ENCODE data around the gene SH3TC1.

SH3TC1 gene

DNA sequence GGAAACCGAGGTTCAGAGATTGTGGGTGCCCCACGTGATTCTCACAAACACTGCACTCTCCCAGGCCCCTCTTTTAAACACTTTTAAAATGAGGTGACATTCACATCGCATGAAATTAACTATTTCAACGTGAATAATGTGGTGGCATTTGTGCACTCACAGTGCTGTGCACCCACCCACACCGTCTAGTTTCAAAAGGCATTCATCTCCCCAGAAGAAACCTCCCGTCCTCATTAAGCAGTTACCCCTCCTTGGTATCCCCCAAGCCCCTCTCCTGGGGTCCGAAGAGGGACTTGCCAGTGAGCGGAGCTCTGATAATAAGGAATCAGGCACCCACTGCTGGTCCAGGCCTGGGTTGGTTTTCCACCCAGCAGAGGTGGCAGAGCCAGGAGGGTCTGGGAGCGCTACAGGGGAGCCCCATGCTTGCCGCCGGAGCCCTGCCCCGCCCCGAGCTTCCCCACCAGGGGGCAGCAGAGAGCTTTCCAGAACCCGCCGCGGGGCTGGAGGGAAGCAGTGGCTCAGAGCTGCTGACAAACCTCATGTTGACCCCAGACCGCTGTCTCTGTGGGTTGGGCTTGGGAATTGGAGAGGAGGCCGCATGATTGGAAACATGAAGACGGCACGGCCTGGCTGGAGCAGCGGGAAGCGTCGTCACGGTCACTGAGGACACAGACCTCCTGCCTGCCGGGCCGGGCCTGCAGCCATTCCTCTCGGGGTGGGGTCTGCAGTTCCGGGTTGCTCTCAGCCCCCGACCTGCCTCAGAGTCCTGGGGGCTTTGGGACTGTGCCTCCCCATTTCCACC, 43.0 kb downstream of the SH3TC1 start:
- peak; percentile 52 to 56 for DNase-seq (ENCODE audit: low read depth in 2 of 2)

DNA sequence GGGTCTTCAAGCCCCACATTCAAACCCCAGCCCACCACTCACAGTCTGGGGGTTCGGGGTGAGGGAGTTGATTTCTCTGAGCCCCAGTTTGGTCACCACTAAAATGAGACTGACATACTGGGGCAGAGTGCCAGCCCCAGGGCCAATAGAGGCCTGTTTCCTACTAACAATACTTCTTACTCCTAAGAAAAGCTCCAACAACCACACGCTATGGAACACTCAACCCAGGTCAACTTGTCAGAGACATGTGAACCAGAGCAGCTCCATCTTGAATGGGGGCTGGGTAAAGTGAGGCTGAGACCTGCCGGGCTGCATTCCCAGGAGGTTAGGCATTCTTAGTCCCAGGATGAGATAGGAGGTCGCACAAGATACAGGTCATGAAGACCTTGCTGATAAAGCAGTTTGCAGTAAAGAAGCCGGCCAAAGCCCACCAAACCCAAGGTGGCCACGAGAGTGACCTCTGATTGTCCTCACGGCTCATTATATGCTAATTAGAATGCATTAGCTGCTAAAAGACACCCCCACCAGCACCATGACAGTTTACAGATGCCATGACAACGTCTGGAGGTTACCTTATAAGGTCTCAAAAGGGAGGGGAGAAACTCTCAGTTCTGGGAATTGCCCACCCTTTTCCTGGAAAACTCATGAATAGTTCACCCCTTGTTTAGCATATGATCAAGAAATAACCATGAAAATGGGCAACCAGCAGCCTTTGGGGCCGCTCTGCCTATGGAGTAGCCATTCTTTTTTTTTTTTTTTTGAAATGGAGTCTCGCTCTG, 43.9 kb downstream of the SH3TC1 start:
- DNase-seq (ENCODE audit: low read depth in 2 of 2) = no peak

DNA sequence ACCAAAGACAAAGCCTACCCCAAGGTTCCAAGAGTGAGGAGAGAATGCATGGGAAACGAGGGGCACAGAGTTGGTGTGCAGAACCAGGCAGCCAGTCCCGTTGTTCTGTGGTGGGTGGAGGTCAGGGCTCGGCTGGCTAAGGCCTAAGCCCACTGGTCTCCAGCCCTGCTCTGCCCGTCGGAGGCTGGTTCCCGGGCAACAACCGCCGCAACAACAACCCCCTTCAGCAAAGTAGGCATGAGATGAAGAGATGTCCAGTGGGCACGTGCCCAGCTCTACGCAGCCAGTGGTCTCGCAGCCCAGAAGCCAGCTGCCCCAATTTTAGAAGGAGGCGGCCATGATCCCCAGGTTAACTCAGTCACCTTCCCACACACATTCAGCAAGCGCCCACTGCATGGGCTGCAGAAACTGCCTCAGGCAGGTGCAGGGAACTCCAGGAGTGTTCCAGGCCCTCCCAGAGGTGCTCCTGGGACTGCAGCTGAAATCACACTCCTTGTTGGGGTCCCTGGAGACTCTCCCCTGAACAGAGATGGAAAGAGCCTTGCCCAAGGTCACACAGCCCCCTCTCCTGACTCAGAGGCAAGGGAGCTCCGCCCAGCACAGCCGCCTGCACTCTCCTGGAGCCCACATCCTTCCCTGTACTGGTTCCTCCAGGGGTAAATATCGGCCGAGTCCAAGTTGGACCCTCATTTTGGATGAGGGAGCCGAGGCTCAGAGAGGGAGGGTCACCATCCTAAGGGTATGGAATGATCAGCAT, 45.1 kb downstream of the SH3TC1 start:
- DNase-seq (ENCODE audit: low read depth in 2 of 2) = no peak

DNA sequence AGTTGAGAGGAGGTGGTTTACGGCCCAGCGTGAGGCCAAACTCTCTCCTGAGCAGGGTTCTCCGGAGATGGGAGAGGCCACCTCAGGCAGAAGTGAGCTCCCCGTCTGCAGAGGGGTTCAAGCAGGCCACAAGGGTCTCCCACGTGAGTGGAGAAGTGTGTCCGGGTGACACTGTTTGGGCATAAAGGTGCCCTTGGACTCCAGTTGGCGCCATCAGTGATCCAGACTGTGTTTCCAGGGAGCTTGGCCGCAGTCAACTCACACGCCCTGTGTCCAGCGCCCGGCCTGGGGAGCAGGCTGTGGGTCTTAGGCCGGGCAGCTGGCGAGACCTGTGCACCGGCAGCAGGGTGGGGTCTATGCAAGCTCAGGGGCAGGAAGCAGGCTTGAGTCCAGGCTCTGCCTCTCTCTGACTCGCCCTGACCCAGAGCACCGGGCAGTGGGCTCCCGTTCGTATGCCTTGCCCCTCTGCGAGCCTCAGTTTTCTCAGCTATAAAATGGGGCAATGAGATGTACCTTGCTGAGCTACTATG, 45.9 kb downstream of the SH3TC1 start:
- no peak for DNase-seq (ENCODE audit: low read depth in 2 of 2)

DNA sequence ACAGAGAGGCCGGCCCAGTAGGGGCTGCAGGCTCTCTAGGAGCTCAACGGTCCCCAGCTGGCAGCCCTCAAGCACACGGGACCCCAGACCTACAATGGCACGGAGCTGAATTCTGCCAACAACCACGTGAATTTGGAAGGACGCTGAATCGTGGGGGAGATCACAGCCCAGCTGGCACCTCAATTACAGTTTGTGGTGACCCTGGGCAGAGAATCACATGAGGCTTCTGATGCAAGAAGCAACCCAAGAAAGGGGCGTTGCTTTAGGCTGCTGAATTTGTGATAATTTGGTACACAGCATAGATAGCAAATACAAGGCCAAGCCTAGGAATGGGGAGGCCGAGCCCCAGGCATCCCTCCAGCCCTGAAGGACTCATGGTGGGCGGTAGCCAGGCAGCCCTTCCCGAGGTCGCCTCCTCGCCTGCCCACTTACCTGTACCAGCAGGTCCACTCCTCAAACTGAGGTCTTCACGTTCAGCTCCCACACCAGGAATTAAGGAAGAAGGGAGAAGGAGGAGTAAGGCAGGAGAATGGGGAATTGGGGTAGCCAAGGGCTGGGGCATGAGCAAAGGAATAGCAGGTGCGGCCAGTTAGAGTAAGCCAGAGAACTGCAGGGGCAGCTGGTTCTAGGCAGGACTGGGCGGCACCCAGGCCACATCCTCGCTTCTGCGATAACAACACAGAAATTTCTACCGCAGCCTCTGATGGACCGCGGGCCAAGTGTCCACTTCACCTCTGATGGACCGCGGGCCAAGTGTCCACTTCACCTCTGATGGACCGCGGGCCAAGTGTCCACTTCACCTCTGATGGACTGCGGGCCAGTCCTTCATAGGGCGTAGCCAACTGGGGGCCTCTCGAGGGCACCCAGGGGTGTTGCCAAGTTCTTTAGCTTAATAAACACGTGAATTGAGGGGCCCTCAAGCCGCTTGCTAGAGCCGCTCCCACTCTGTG, 47.1 kb downstream of the SH3TC1 start:
- DNase-seq (ENCODE audit: low read depth in 2 of 2) = no peak

DNA sequence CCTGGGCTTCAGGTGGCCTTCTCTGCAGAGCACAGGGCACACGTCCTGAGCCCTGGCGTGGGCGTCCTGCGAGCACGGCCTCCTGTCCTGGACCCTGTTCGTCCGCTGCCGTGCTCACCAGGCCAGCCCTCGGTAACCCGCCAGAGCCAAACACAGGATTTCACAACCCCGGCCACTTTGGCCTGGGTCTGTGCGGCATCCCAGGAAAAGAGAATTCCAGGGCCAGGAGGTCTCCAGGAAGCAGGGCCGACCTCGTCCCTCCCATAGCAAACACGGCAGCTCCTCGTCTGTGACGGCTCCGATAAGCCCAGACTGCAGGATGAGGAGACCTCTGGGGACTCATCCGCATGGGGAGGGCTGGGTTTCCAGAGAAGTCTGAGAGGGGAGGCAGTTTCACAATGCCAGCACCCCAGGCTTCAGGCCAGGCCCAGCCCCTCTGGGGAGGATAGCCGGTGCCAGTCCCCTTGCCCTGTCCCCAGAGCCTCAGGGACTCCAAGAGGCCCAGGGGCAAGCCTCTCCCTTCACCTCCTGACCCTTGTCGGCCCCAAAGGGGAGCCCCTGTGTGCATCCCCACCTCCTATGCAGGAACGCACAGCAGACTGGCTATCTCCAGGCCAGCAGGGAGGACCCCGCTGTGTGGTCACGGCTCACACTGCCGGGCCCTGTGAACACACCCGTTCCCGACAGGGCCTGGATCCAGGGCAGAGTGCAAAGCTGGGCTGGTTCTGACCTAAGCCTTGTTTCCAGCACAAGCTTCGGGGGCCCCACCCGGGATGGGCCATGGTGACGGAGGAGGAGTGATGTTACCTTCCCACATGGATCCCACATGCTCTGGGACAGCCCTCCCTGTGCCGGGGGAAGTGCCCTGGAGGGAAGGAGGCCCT, 48.2 kb downstream of the SH3TC1 start:
- no peak for DNase-seq (ENCODE audit: low read depth in 2 of 2)

DNA sequence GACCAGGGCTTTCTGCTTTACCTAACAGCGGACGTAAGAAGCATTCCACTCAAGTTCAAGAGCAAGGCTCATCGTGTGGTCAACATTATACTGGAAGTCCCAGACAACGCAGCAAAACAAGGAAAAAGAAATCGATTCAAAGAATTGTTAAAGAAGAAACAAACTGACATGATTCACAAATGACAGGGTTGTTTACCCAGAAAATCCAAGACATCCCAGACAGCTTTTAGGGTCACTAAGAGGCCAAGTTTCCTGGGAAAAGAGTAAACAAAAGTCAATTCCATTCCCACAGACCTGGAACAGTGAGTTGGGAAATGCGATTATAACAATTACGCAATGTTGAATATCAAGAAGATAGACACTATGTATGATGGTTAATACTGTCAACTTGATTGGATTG, 49.0 kb downstream of the SH3TC1 start:
- DNase-seq (ENCODE audit: low read depth in 2 of 2) = no peak

DNA sequence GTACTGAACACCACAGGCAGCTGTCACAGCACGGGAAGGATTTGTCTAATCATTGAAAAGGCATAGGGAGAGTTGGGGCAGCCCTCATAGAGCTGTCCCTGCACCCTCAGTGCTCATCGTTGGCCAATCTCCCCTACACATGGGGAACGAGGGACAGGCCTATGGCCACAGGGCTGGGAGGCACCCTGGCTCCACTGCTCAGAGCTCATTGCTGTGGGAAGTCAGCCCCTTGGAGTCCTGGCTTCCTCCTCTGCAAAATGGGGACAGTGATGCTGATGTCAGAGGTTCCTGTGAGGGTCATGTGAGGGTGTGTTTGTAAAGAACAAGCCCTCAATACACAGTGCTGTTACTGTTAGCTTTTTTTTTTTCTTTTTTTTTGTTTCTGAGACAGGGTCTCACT, 51.1 kb downstream of the SH3TC1 start:
- DNase-seq (ENCODE audit: low read depth in 2 of 2) = no peak

DNA sequence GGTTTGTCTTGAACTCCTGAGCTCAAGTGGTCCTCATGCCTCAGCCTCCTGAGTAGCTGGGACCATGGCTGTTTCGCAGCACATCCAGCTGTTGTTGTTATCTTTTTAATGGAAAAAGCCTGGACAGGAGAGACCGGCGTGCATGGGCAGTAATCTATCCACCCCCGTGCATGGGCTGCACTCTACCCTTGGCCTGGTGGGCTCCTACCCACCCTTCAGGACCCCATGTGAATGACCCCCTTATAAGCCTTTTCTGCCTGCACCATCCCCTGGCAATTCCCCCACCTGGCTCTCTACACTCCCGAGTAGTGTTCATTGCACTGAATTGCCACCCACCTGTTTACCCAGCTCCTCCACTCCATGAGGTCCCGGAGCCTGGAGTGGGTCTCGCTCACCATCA, 51.5 kb downstream of the SH3TC1 start:
- no peak for DNase-seq (ENCODE audit: low read depth in 2 of 2)

DNA sequence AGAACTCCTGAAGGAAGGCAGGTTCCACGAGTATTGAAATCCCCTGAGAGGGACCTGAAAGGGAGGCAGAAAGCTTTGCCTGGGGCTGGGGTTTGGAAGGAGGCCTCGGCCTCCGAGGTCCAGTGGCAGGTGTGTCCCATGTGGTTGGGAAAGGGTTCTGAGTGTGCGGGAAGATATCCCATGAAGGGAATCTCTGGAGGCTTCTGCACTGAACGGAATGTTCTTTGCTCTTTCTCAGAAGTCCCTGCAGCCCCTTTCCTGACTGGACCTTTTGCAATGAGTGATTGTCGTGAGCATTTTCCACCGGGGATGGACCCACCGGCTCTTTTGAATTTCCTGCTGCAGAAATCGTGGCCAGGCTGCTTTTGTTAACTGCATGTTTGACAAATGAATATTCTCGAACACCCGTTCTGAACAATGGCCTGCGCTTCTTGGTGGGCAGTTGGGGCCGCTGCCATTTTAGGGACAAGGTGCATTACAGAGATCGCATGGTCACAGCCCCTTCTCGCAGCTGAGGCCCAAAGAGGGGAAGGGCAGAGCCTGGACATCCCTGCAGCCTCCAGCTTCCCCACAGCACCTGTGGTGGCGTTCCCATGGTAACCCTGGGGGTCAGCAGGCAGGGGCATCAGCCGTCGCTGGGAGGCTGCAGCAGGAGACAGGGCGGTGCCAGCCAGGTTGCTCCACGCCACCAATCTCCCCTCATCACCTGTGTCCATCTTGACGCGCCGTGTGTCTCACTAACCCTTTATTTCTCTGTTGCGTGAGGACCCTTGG, 52.2 kb downstream of the SH3TC1 start:
- no peak for DNase-seq (ENCODE audit: low read depth in 2 of 2)

DNA sequence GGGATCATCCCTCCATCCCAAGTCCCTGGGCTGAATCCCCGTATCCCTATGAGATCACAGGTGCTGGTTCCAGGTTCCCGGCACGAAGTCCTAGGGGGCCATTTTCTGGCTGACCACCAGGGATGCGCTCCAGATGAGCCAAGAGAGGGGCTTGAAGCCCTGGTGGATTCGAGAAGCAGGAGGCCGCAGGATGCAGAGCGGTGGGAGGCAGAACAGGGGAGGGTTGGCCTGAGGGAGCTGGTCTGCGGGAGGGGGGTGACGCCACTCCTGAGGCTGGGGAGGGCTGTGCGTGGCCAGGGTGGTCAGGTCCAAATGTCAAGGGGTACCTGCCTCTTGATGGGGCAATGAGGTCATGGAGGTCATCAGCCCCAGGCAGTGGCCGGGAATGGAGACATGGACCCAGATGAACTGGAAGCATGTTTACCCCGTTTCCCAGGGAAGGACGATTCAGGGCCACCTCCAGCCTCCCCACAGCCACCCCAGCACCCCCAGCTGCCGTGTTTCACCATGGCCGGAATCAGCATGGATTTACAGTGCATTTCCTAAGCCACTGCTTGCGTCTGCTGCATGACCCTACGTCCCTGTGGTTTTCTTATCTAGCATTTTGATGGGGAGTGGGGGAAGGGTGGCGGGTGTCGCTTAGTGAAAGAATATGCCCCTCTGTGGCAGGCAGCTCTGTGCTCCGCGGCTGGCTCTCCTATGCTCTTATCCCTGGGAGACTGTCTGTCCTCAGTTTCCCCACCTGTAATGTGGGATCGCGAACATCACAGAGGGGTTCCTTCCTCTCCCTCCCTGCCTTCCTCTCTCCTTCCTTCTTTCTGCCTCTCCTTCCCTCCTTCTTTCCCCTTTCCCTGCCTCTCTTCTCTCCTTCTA, 53.4 kb downstream of the SH3TC1 start:
- no peak for DNase-seq (ENCODE audit: low read depth in 2 of 2)

DNA sequence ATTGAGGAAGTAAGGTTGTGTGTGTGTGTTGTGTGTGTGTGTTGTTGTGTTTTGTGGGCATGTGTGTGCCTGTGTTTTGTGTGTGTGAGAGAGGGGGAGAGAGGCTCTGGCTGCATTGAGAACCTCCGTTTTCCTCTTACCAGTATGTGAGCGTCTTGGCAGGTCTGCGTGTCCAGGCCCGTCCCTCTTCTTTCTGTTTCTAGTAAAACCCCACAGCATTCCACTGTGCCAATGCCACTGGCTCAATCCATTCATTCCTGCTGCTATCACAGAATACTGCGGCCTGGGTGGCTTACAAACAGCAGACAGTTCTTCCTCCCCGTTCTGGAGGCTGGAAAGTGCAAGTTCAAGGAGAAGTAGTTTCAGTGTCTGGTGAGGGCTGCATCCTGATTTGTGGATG, 55.0 kb downstream of the SH3TC1 start:
- DNase-seq (ENCODE audit: low read depth in 2 of 2) = no peak

DNA sequence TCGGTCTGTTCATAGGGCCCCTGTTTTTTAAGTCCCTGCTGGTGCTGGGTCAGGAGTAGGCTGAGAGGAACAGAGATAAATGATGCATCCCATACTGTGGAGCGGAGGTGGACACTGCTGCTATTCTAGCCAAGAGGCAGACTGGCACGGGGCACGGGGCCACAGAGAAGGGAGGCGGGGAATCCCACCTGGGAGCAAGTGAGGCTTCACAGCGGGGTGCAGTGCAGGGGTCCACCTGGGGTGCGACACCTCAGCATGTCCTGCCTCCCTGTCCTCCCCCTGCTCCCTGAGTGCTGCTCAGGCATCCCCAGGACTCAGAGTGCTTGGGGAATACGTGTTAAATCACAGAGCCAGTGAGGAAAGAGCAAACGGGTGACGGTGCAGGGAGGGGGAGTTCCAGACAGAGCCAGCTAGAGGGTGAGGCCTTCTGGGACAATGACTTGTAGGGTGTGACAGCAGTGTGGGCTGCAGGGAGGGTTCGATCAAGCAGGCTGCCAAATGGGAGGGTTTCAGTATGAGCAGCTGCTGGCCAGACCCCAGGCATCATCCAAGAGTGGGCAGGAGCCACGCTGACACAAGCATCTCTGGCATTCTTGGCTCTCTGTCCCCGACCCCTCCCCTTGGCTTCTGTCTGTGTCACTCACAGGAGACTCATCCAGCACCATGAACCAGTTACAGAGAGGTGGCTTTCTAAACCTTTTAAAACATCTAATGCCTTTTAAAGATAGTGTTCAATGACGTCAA, 56.8 kb downstream of the SH3TC1 start:
- DNase-seq (ENCODE audit: low read depth in 2 of 2) = no peak

DNA sequence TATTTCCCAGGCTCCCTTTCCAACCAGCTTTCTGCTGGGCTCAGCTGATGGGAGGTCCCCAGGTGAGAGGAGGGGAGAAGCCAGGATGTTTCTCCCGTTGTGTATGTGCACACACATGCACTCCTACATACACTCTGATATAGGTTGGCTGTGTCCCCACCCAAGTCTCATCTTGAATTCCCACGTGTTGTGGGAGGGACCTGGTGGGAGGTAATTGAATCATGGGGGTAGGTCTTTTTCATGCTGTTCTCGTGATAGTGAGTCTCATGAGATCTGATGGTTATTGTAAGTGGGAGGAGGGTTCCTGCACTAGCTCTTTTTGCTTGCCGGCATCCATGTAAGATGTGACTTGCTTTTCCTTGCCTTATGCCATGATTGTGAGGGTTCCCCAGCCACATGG, 58.8 kb downstream of the SH3TC1 start:
- no peak for DNase-seq (ENCODE audit: low read depth in 2 of 2)

DNA sequence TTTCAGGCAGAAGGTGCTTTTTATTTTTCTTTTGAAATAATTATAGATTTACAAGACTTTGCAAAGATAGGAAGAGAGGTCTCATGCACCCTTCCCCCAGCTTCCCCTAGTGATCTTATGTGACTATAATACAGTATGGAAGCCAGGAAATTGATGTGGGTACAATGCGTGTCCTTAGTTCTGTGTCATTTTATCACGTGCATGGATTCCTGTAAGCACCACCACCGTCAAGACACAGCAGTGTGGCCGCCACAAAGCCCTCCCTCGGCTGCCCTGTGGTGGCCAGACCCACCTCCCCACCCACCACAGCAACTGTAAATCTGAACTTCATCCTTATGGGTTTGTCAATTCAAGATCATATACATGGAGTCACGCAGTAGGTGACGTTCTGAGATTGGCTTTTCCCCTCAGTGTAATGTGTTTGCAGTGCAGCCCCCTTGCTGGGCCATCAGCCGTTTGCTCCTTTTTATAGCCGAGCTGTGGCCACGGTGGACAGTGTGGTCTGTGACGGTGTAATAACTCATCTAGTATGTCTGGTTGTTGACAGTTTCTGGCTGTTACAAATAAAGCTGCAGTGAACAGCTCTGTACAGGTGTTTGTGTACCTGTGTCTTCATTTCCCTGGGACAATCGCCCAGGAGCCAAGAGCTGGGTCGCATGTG, 59.6 kb downstream of the SH3TC1 start:
- no peak for DNase-seq (ENCODE audit: low read depth in 2 of 2)

DNA sequence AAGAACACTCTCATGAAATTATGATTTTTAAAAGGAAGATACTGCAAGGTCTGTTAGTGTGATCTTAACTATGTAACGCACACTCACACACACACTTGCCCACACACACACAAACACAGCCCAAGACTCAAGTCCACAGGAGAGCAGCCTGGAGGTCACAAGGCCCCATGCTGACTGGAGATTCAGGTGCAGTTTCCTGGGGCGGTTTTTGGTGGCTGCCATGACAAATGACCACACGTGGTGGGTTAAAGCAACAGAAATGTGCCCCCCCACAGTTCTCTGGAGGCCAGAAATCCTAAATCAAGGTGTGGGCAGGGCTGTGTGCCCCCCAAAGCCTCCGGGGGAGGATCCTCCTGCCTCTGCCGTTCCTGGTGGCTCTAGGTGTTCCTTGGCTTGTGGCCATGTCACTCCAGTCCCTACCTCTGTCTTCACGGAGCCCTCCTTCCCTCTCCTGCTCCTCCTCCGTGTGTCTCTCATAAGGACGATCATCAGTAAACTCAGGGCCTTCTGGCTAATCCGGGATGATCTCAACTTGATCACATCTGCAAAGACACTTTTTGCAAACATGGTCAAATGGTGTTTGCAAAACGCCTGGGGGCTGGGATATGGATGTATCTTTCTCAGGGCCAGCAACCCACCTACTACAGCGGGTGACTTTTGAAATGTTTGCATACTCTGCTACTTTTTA, 60.8 kb downstream of the SH3TC1 start:
- DNase-seq (ENCODE audit: low read depth in 2 of 2) = no peak
